Loucy (cell line): ENCODE data around the gene SEPTIN7.

Source experiments
- H2AFZ ChIP-seq: fragments of 200-600 bp; sonication (generic); 2 replicates; pipeline ENCODE4 v1.6.0; 2016; ENCODE audit warnings: antibody characterized with exemption, mild to moderate bottlenecking, low read length, moderate library complexity
- H3F3A ChIP-seq: fragments of 200-600 bp; 2 replicates; pipeline ENCODE4 v1.6.0; 2016; ENCODE audit warnings: antibody characterized with exemption, low read depth, mild to moderate bottlenecking
- H3K27me3 ChIP-seq: fragments of 200-600 bp; sonication (generic); 2 replicates; pipeline ENCODE4 v1.6.1; 2014; ENCODE audit warnings: low read length, mild to moderate bottlenecking; ENCODE audit not compliant: insufficient read depth, poor library complexity, severe bottlenecking
- H3K36me3 ChIP-seq: fragments of 200-600 bp; sonication (generic); 2 replicates; pipeline ENCODE4 v1.6.1; 2016; ENCODE audit warnings: low read length; ENCODE audit not compliant: insufficient read depth
- H3K4me1 ChIP-seq: fragments of 200-600 bp; sonication (generic); 2 replicates; pipeline ENCODE4 v1.5.1; 2014; ENCODE audit warnings: low read length, mild to moderate bottlenecking; ENCODE audit not compliant: insufficient read depth, poor library complexity, severe bottlenecking
- H3K4me2 ChIP-seq: fragments of 200-600 bp; sonication (generic); 2 replicates; pipeline ENCODE4 v1.6.0; 2014; ENCODE audit warnings: antibody characterized with exemption, low read length, low read depth, mild to moderate bottlenecking; ENCODE audit not compliant: poor library complexity, severe bottlenecking
- H3K4me3 ChIP-seq: fragments of 200-600 bp; sonication (generic); 2 replicates; pipeline ENCODE4 v1.5.1; 2014; ENCODE audit warnings: low read length, mild to moderate bottlenecking, mixed read lengths; ENCODE audit not compliant: poor library complexity, severe bottlenecking
- H3K79me2 ChIP-seq: fragments of 200-600 bp; sonication (generic); 2 replicates; pipeline ENCODE4 v1.6.1; 2014; ENCODE audit warnings: low read length; ENCODE audit not compliant: insufficient read depth
- H3K9ac ChIP-seq: fragments of 200-600 bp; sonication (generic); 2 replicates; pipeline ENCODE4 v1.6.0; 2014; ENCODE audit warnings: mild to moderate bottlenecking, low read depth, low read length, moderate library complexity; ENCODE audit not compliant: poor library complexity, severe bottlenecking
- H3K9me2 ChIP-seq: fragments of 200-600 bp; sonication (generic); replicated peaks from 2 replicates; pipeline ENCODE4 v1.6.1; 2016; ENCODE audit warnings: low read depth, low read length, mixed read lengths
- H3K9me3 ChIP-seq: fragments of 200-600 bp; sonication (generic); 2 replicates; pipeline ENCODE4 v1.6.1; 2014; ENCODE audit warnings: mild to moderate bottlenecking, antibody characterized with exemption, low read length, low read depth; ENCODE audit not compliant: insufficient read depth
- H4K20me1 ChIP-seq: fragments of 200-600 bp; sonication (generic); 2 replicates; pipeline ENCODE4 v1.6.0; 2014; ENCODE audit warnings: antibody characterized with exemption, low read length, mild to moderate bottlenecking; ENCODE audit not compliant: insufficient read depth, poor library complexity, severe bottlenecking
- CTCF ChIP-seq: fragments of 200-600 bp; sonication (generic); conservative IDR thresholded peaks from 2 replicates; pipeline ENCODE4 v1.5.1; 2014; ENCODE audit warnings: mild to moderate bottlenecking, antibody characterized with exemption, low read length
- EZH2phosphoT487 ChIP-seq: fragments of 200-600 bp; IDR thresholded peaks from 2 replicates; pipeline ENCODE4 v1.6.1; 2018; ENCODE audit warnings: antibody characterized with exemption, mild to moderate bottlenecking, moderate library complexity, borderline replicate concordance

The SEPTIN7 gene

DNA sequence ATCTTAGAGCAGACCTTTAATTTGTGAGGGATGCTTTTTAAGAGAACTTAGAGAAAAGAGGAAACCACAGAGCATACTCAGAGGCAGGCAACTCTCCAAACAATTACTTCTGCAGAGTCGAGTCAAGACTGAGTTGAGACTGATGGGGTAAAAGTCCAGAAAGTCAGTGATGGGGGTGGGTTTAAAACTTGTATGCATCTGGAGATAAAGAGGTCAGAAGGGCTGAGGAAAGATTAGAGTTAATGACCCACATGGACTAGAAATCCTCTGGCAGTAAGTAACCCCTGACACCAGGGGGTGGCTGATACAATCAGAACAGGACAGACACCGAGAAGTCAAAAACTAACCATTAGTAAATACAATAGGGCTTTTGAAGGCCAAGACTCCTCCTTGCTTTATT is 42.4 kb upstream of the SEPTIN7 start:
- no peaks in the 10 kb centered on the region for H3K27me3 ChIP-seq
- no peak overlapping the region for H3K4me3 ChIP-seq
- peak overlapping the region; percentile 21 for H3K4me2 ChIP-seq
- TF ChIP-seq EZH2phosphoT487 (no peak), CTCF (peak; percentile 36)
- H3K79me2 ChIP-seq: no peaks in the 10 kb centered on the region
- no peaks in the 10 kb centered on the region for H3K36me3 ChIP-seq
- H3K9ac ChIP-seq: no peak overlapping the region
- no peaks in the 10 kb centered on the region for H3K9me3 ChIP-seq
- H3K4me1 ChIP-seq: peaks cover 33% of the 10 kb centered on the region
- H2AFZ ChIP-seq: no peak overlapping the region
- no peaks in the 10 kb centered on the region for H4K20me1 ChIP-seq
- H3F3A ChIP-seq: no peaks in the 10 kb centered on the region; the same call in 1 of the 2 replicates
- H3K9me2 ChIP-seq: no peaks in the 10 kb centered on the region

DNA sequence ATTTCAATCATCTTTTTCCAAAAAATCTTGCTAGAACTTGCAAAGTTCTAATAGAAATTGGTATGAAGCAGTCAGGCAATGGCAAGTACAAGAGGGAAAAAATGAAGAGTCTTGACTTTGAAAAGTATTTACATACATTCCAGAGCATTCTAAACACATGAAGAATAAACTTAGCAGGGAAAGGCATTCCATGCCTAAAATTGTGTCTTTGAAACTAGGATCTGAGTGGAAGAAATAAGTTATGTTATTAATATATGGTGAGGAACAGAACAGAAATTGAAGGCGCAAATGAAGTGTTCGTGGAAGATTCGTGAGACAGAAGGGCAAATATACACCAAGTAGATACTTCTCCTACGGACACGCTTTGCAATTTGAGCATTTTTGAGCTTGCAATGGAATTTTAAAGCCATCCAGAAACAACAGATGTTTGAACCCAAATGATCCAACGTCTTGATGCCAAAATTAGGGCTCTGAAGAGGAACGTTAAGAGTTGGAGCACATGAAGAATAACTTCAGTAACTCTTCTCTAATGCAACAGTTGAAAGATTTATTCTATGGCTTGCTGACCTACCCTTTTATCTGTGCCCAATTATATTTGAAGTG is 40.6 kb upstream of the SEPTIN7 start:
- TF ChIP-seq EZH2phosphoT487 (no peak), CTCF (no peak)
- no peaks in the 10 kb centered on the region for H4K20me1 ChIP-seq
- H3K4me1 ChIP-seq: peaks cover 33% of the 10 kb centered on the region
- H3K4me3 ChIP-seq: no peak overlapping the region
- H3K9ac ChIP-seq: no peak overlapping the region
- H3K9me3 ChIP-seq: no peaks in the 10 kb centered on the region
- no peaks in the 10 kb centered on the region for H3K79me2 ChIP-seq
- H3K36me3 ChIP-seq: no peaks in the 10 kb centered on the region
- H3K27me3 ChIP-seq: no peaks in the 10 kb centered on the region
- no peak overlapping the region for H2AFZ ChIP-seq
- no peaks in the 10 kb centered on the region; the same call in 1 of the 2 replicates for H3F3A ChIP-seq
- H3K4me2 ChIP-seq: no peak overlapping the region
- no peaks in the 10 kb centered on the region for H3K9me2 ChIP-seq

DNA sequence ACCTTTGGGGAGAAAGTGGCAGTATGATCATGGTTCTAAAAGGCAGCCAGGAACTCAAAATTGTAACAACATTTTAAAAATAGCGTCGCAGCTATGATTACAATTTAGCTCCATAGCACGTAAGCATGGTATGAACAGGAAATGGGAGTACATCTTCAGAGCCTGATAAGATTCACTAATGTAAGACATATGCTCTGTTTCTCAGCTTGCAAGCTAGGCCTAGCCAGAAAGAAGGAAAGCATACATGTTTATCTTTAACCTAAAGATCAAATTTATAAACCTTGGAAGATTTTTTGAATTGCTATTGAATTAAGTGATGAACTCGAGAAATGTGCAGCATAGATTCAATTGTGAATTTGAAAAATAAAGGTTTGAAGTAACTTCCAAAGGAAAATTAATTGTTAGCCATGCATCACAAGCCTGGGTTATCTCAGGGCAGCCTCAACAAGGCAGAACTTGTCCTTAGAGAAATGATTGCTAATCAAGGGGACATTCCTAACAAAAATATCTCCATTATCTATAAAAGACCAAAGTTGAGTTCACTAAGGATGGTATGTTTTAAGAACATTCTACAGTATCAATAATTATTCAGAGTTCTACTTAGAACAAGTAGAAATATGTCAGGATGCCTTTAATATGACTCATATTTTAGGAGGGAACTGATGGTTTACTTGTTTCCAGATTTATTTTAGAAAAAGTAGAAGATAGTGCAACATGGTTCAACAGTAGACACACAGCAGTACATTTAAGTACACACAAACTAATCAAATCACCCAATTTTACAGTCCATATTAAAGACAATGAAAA is 38.8 kb upstream of the SEPTIN7 start:
- no peaks in the 10 kb centered on the region for H3K79me2 ChIP-seq
- no peaks in the 10 kb centered on the region for H3K9me3 ChIP-seq
- H2AFZ ChIP-seq: peak overlapping the region; percentile 33; the same call in 1 of the 2 replicates
- H3K4me1 ChIP-seq: peaks cover 31% of the 10 kb centered on the region
- H3K9me2 ChIP-seq: no peaks in the 10 kb centered on the region
- no peak overlapping the region for H3K4me3 ChIP-seq
- no peaks in the 10 kb centered on the region for H3K36me3 ChIP-seq
- H3K4me2 ChIP-seq: no peak overlapping the region
- no peaks in the 10 kb centered on the region; the same call in 1 of the 2 replicates for H3F3A ChIP-seq
- TF ChIP-seq EZH2phosphoT487 (no peak), CTCF (no peak)
- no peaks in the 10 kb centered on the region for H3K27me3 ChIP-seq
- H4K20me1 ChIP-seq: no peaks in the 10 kb centered on the region
- no peak overlapping the region for H3K9ac ChIP-seq
